SU-DHL-6 (cell line): Measurements from ENCODE around the gene VWDE.
"Not testable (repeated sequence)": the region's sequence is repeated elsewhere in the genome, so short reads cannot be mapped to it uniquely, and the experiment has no call there.

Source experiments
- H2AFZ ChIP-seq: fragments of 200-600 bp; sonication (generic); 2 replicates; pipeline ENCODE4 v1.6.1; 2014; ENCODE audit warnings: low read depth, mild to moderate bottlenecking, moderate library complexity, mixed read lengths, antibody characterized with exemption, low read length; ENCODE audit not compliant: severe bottlenecking
- H3F3A ChIP-seq: fragments of 200-600 bp; shearing (Covaris generic); 2 replicates; pipeline ENCODE4 v1.6.0; 2016; ENCODE audit warnings: antibody characterized with exemption, mild to moderate bottlenecking; ENCODE audit not compliant: insufficient read depth
- H3K27ac ChIP-seq: fragments of 200-600 bp; sonication (generic); 2 replicates; pipeline ENCODE4 v1.5.1; 2016; ENCODE audit warnings: low read depth, mild to moderate bottlenecking, low read length, moderate library complexity, mixed read lengths
- H3K27me3 ChIP-seq: fragments of 200-600 bp; sonication (generic), shearing (Covaris generic); 2 replicates; pipeline ENCODE4 v1.6.0; 2014; ENCODE audit warnings: mild to moderate bottlenecking, low read length
- H3K36me3 ChIP-seq: fragments of 200-600 bp; sonication (generic); 2 replicates; pipeline ENCODE4 v1.6.1; 2014; ENCODE audit warnings: mild to moderate bottlenecking, low read length, mixed read lengths
- H3K4me2 ChIP-seq: fragments of 300-600, 200-600 bp; shearing (Covaris generic), sonication (generic); 2 replicates; pipeline ENCODE4 v1.6.0; 2014; ENCODE audit warnings: low read length, low read depth, mild to moderate bottlenecking; ENCODE audit not compliant: poor library complexity, severe bottlenecking
- H3K4me3 ChIP-seq: fragments of 200-600 bp; sonication (generic); 2 replicates; pipeline ENCODE4 v1.5.1; 2014; ENCODE audit warnings: antibody characterized with exemption, low read length, mild to moderate bottlenecking, mixed read lengths; ENCODE audit not compliant: insufficient read depth, poor library complexity, severe bottlenecking
- H3K79me2 ChIP-seq: fragments of 200-600 bp; sonication (generic); 2 replicates; pipeline ENCODE4 v1.6.1; 2014; ENCODE audit warnings: mild to moderate bottlenecking, low read length, moderate library complexity; ENCODE audit not compliant: insufficient read depth
- H3K9ac ChIP-seq: fragments of 200-600 bp; sonication (generic); 2 replicates; pipeline ENCODE4 v1.7.0; 2014; ENCODE audit warnings: mild to moderate bottlenecking, low read length
- H3K9me2 ChIP-seq: fragments of 200-600 bp; sonication (generic); replicated peaks from 2 replicates; pipeline ENCODE4 v1.6.1; 2014; ENCODE audit warnings: low read length; ENCODE audit not compliant: insufficient read depth
- H3K9me3 ChIP-seq: fragments of 200-600 bp; sonication (generic); 2 replicates; pipeline ENCODE4 v1.6.1; 2014; ENCODE audit warnings: low read length, mixed read lengths; ENCODE audit not compliant: insufficient read depth
- H4K20me1 ChIP-seq: fragments of 200-600 bp; sonication (generic); 2 replicates; pipeline ENCODE4 v1.6.1; 2014; ENCODE audit warnings: low read depth, mild to moderate bottlenecking, antibody characterized with exemption, low read length, moderate library complexity, mixed read lengths
- CTCF ChIP-seq: fragments of 200-600 bp; sonication (generic); IDR thresholded peaks from one replicate; pipeline ENCODE4 v1.5.1; 2017; ENCODE audit warnings: antibody characterized with exemption, mild to moderate bottlenecking, low read length, moderate library complexity; ENCODE audit not compliant: insufficient read depth, poor library complexity, severe bottlenecking
- EZH2phosphoT487 ChIP-seq: fragments of 200-600 bp; sonication (generic), shearing (Covaris generic); conservative IDR thresholded peaks from 2 replicates; pipeline ENCODE4 v1.6.1; 2018; ENCODE audit warnings: mild to moderate bottlenecking, antibody characterized with exemption, low read length, moderate library complexity, mixed read lengths

Gene VWDE

GRCh38 chr7:12403287-12404181 is at the start of gene VWDE:
Gene VWDE, minus strand, starts transcription at chr7:12403865. Its CDS starts 149 bp downstream, at chr7:12403716.
- no peaks in the 10 kb centered on the region for H4K20me1 ChIP-seq
- peak within 1 kb of the TSS; percentile 78 for H2AFZ ChIP-seq
- peak within 1 kb of the TSS; percentile 44 for H3K4me3 ChIP-seq
- no peak within 1 kb of the TSS for H3K27ac ChIP-seq
- peak within 1 kb of the TSS; percentile 64 for H3K4me2 ChIP-seq
- no peak for TF ChIP-seq CTCF
- TF ChIP-seq EZH2phosphoT487: no peak
- peak within 1 kb of the TSS; percentile 42 for H3K9ac ChIP-seq
- no peaks in the 10 kb centered on the region for H3K9me3 ChIP-seq
- H3K36me3 ChIP-seq: no peaks in the 10 kb centered on the region
- no peaks in the 10 kb centered on the region for H3K79me2 ChIP-seq
- H3K27me3 ChIP-seq: no peaks in the 10 kb centered on the region
- no peaks in the 10 kb centered on the region for H3F3A ChIP-seq
- H3K9me2 ChIP-seq: no peaks in the 10 kb centered on the region

- H3K4me2 ChIP-seq, H3F3A ChIP-seq, H2AFZ ChIP-seq, H3K9ac ChIP-seq, H3K36me3 ChIP-seq, H3K9me2 ChIP-seq, H3K27ac ChIP-seq, H3K9me3 ChIP-seq, H3K27me3 ChIP-seq, H4K20me1 ChIP-seq, H3K79me2 ChIP-seq, H3K4me3 ChIP-seq: not testable (repeated sequence)
These were observed 49.5 kb upstream of the VWDE start for GRCh38 chr7:12453136-12453535.

- TF ChIP-seq CTCF (no peak), EZH2phosphoT487 (no peak)
These were observed 47.0 kb upstream of the VWDE start for GRCh38 chr7:12450615-12451014.

GRCh38 chr7:12444785-12445184 is 41.1 kb upstream of the VWDE start:
- Histone ChIP-seq H3K27me3 (no peaks in the 10 kb centered on the region; the same call in 1 of the 2 replicates), H3K9me3 (no peaks in the 10 kb centered on the region), H3K4me3 (no peak overlapping the region), H4K20me1 (no peaks in the 10 kb centered on the region), H3K27ac (no peak overlapping the region), H3K36me3 (no peaks in the 10 kb centered on the region), H3K9me2 (no peaks in the 10 kb centered on the region), H2AFZ (no peak overlapping the region), H3F3A (no peaks in the 10 kb centered on the region), H3K9ac (no peak overlapping the region), H3K79me2 (no peaks in the 10 kb centered on the region), H3K4me2 (no peak overlapping the region)
- TF ChIP-seq EZH2phosphoT487 (no peak), CTCF (no peak)

More at GRCh38 chr7:12450615-12451014, 47.0 kb upstream of the VWDE start:
- Histone ChIP-seq H3K4me3 (no peak overlapping the region), H3K9me3 (no peaks in the 10 kb centered on the region), H3F3A (no peaks in the 10 kb centered on the region), H3K79me2 (no peaks in the 10 kb centered on the region), H4K20me1 (no peaks in the 10 kb centered on the region), H3K36me3 (no peaks in the 10 kb centered on the region), H3K27me3 (no peaks in the 10 kb centered on the region), H3K9me2 (no peaks in the 10 kb centered on the region), H3K9ac (no peak overlapping the region), H3K4me2 (no peak overlapping the region), H3K27ac (no peak overlapping the region), H2AFZ (no peak overlapping the region)
